GM18507 (cell line): ENCODE measurements around the gene CCDC74B.
A peak's percentile ranks its signal among the peaks of the same experiment; 100 is the strongest.
"Not testable (repeated sequence)": the region's sequence is repeated elsewhere in the genome, so short reads cannot be mapped to it uniquely, and the experiment has no call there.

Source experiments
- DNase-seq: peaks from one replicate; pipeline ENCODE4 v3.0.0; 2011; ENCODE audit warnings: low read depth; ENCODE audit not compliant: insufficient read length; ENCODE audit errors: extremely low spot score
- FAIRE-seq: peaks from 2 replicates; lab custom pipeline; 2011; peaks lifted over from hg19 to GRCh38; lab: Jason Lieb, UNC

The CCDC74B gene

GRCh38 chr2:130169896-130170295 lies 25.0 kb upstream of the CCDC74B start:
- DNase-seq (no peak), FAIRE-seq (no peak)

GRCh38 chr2:130169163-130169562 lies 24.3 kb upstream of the CCDC74B start:
- not testable (repeated sequence) for DNase-seq

GRCh38 chr2:130166611-130167010 lies 21.7 kb upstream of the CCDC74B start:
- not testable (repeated sequence) for FAIRE-seq, DNase-seq

More at GRCh38 chr2:130169163-130169562, 24.3 kb upstream of the CCDC74B start:
- FAIRE-seq = not testable (repeated sequence)

- DNase-seq (no peak), FAIRE-seq (no peak)
These were observed 20.5 kb upstream of the CCDC74B start for GRCh38 chr2:130165293-130166016.

GRCh38 chr2:130162968-130163367 lies 18.1 kb upstream of the CCDC74B start:
- FAIRE-seq = no peak
- DNase-seq = no peak

- FAIRE-seq, DNase-seq: not testable (repeated sequence)
These were observed 17.6 kb upstream of the CCDC74B start for GRCh38 chr2:130162486-130162885.

- FAIRE-seq, DNase-seq: not testable (repeated sequence)
These were observed 16.2 kb upstream of the CCDC74B start for GRCh38 chr2:130160838-130161705.

GRCh38 chr2:130160131-130160530 lies 15.2 kb upstream of the CCDC74B start:
- FAIRE-seq = peak; percentile 42
- no peak for DNase-seq

- FAIRE-seq, DNase-seq: not testable (repeated sequence)
These were observed 14.5 kb upstream of the CCDC74B start for GRCh38 chr2:130159376-130159775.

GRCh38 chr2:130158631-130159030 lies 13.7 kb upstream of the CCDC74B start:
- no peak for FAIRE-seq
- DNase-seq = no peak

- DNase-seq = peak; percentile 28
- FAIRE-seq = peak; percentile 99
These were observed 13.1 kb upstream of the CCDC74B start for GRCh38 chr2:130157825-130158514.

GRCh38 chr2:130157354-130157753 lies 12.4 kb upstream of the CCDC74B start:
- peak; percentile 7 for DNase-seq
- FAIRE-seq = not testable (repeated sequence)

- FAIRE-seq (no peak), DNase-seq (no peak)
These were observed 11.7 kb upstream of the CCDC74B start for GRCh38 chr2:130156624-130157004.

- FAIRE-seq = peak; percentile 85
These were observed 11.2 kb upstream of the CCDC74B start for GRCh38 chr2:130155956-130156623.

GRCh38 chr2:130154773-130155765 lies 10.2 kb upstream of the CCDC74B start:
- FAIRE-seq (no peak), DNase-seq (no peak)

More at GRCh38 chr2:130155956-130156623, 11.2 kb upstream of the CCDC74B start:
- DNase-seq = not testable (repeated sequence)

- not testable (repeated sequence) for FAIRE-seq, DNase-seq
These were observed 9.5 kb upstream of the CCDC74B start for GRCh38 chr2:130154423-130154770.

- not testable (repeated sequence) for FAIRE-seq, DNase-seq
These were observed 9.0 kb upstream of the CCDC74B start for GRCh38 chr2:130153721-130154422.
